Naive thymus-derived CD4-positive, alpha-beta T cell (primary cell): ENCODE measurements around the gene OAS1. TPM values are rescaled to one million over a fixed set of nuclear protein-coding genes. Genes with fewer than 3 reads are reported as not detected.
A peak's percentile ranks its signal among the peaks of the same experiment; 100 is the strongest.

Experiments used
- ATAC-seq: fragments of 150-1000 bp; cut with Tn5 transposase; 2 replicates; pipeline ENCODE4 v1.10.0; 2021; ENCODE audit warnings: mild to moderate bottlenecking, moderate library complexity
- CTCF ChIA-PET: fragments of 350-600 bp; sonication (Branson Sonifier 250); formaldehyde crosslinking; loops from one replicate; lab custom pipeline; 2021; ENCODE audit warnings: antibody characterized with exemption; lab: Charles Lee
- POLR2A ChIA-PET: fragments of 350-600 bp; sonication (Branson Sonifier 250); formaldehyde crosslinking; loops from one replicate; lab custom pipeline; 2021; ENCODE audit warnings: antibody characterized with exemption, inconsistent platforms; lab: Charles Lee
- DNase-seq, 9 donors: peaks; one replicate each; pipeline versions ENCODE4 v3.0.0 to v3.0.0-alpha.2; 2020 to 2022; ENCODE audit warnings: mixed read lengths in 1 of 9
- H3K27ac ChIP-seq: one replicate; pipeline ENCODE4 v1.7.0; 2013; ENCODE audit warnings: mild to moderate bottlenecking, low read depth, low read length, moderate library complexity
- H3K27me3 ChIP-seq, 2 donors: one replicate each; pipeline ENCODE4 v1.7.0; 2013; ENCODE audit warnings: low read length in 2 of 2, mild to moderate bottlenecking in 2 of 2, moderate library complexity in 2 of 2; ENCODE audit not compliant: control insufficient read depth in 2 of 2, insufficient read depth in 2 of 2
- H3K36me3 ChIP-seq, 3 experiments: 1 replicate in 2 of 3; 2 replicates in 1 of 3; pipeline ENCODE4 v1.7.0; 2013; ENCODE audit warnings: low read length in 3 of 3, mild to moderate bottlenecking in 3 of 3, moderate library complexity in 1 of 3; ENCODE audit not compliant: insufficient read depth in 3 of 3, control insufficient read depth in 2 of 3
- H3K4me1 ChIP-seq, 2 donors: one replicate each; pipeline ENCODE4 v1.7.0; 2013; ENCODE audit warnings: low read length in 2 of 2, mild to moderate bottlenecking in 2 of 2, moderate library complexity in 1 of 2; ENCODE audit not compliant: control insufficient read depth in 2 of 2, insufficient read depth in 2 of 2
- H3K4me3 ChIP-seq: 2 replicates; pipeline ENCODE4 v1.7.0; 2013; ENCODE audit warnings: mild to moderate bottlenecking, low read length
- H3K9me3 ChIP-seq, 3 experiments: 1 replicate in 2 of 3; 2 replicates in 1 of 3; pipeline ENCODE4 v1.7.0; 2013; ENCODE audit warnings: low read length in 3 of 3; ENCODE audit not compliant: control insufficient read depth in 2 of 3
- H3K27ac Mint-ChIP-seq, 9 donors: one replicate each; pipeline ENCODE4 v1.8.0; 2020 to 2022; ENCODE audit warnings: mixed read lengths in 9 of 9, mild to moderate bottlenecking in 8 of 9, moderate library complexity in 5 of 9, inconsistent platforms in 2 of 9
- H3K27me3 Mint-ChIP-seq, 5 donors: one replicate each; pipeline ENCODE4 v1.8.0; 2021 to 2022; ENCODE audit warnings: mixed read lengths in 5 of 5, mild to moderate bottlenecking in 1 of 5
- H3K36me3 Mint-ChIP-seq, 5 donors: one replicate each; pipeline ENCODE4 v1.8.0; 2020 to 2022; ENCODE audit warnings: mixed read lengths in 5 of 5, mild to moderate bottlenecking in 3 of 5, inconsistent platforms in 1 of 5
- H3K4me1 Mint-ChIP-seq, 7 donors: one replicate each; pipeline ENCODE4 v1.8.0; 2020 to 2022; ENCODE audit warnings: mixed read lengths in 7 of 7, mild to moderate bottlenecking in 3 of 7, inconsistent platforms in 1 of 7
- H3K4me3 Mint-ChIP-seq, 10 donors: one replicate each; pipeline ENCODE4 v1.8.0; 2020 to 2022; ENCODE audit warnings: mild to moderate bottlenecking in 10 of 10, mixed read lengths in 10 of 10, moderate library complexity in 6 of 10, inconsistent platforms in 2 of 10
- H3K9me3 Mint-ChIP-seq, 11 donors: one replicate each; pipeline ENCODE4 v1.8.0; 2020 to 2022; ENCODE audit warnings: mixed read lengths in 11 of 11, mild to moderate bottlenecking in 4 of 11, inconsistent platforms in 1 of 11, moderate library complexity in 1 of 11
- intact Hi-C, 2 donors: fragments of 100-400 bp; cut with micrococcal nuclease; formaldehyde crosslinking; loops; one replicate each; pipeline ENCODE4 v1.15.1; 2023
- polyA plus RNA-seq, 2 donors: library from polyadenylated mRNA; unstranded; fragments of 300-500 nt; fragmentation: Illumina TruSeq; gene quantifications; one replicate each; pipeline ENCODE4 v1.2.3, GENCODE V29; 2021
- total RNA-seq, 6 experiments: library from RNA in 5 of 6; stranded (reverse) in 5 of 6; gene quantifications; 1 replicate in 5 of 6; 2 replicates in 1 of 6; pipeline ENCODE4 v1.2.3 and lab custom pipeline; 2021 to 2026

Gene OAS1
- total and polyA plus RNA-seq, 7 experiments from 2014 or later: 5.1 to 169 (median 9.2) TPM

DNA sequence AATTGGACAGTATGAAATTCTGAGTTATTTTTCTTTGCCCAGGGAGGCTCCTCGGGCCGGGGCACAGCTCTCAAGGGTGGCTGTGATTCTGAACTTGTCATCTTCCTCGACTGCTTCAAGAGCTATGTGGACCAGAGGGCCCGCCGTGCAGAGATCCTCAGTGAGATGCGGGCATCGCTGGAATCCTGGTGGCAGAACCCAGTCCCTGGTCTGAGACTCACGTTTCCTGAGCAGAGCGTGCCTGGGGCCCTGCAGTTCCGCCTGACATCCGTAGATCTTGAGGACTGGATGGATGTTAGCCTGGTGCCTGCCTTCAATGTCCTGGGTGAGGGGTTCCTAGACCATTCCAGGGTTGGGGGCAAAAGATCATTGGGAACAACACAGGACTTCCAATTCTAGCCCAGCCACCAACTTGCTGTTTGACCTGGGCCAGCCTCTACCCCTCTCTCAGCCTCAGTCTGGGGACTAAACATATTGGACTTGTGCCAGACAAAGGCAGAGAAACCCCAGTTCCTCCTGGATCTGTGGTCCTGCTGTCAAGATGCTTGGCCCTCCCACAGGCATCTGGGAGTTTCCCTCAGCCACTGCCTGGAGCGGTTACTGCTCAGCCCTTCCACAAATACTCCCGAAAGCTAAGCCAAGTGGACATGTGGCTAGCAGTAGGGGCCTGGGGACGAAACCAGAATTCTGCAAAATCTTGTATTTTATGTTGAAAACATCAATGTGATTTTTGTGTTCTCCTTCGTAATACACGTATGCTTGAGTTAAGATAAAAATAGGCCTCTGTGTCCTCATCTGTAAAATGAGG is 35.0 kb downstream of the OAS1 start:
- CTCF ChIA-PET: interaction anchor here (0.7 kb wide), 1 partner anchor 9 kb away, joined by 3 read pairs; no protein-coding TSS in a partner anchor
- no peaks in the 10 kb centered on the region for H3K9me3 ChIP-seq
- no peaks in the 10 kb centered on the region for H3K27me3 ChIP-seq
- Mint-ChIP-seq H3K9me3 (no peaks in the 10 kb centered on the region), H3K4me1 (peaks cover 23 to 62% (median 30%) of the 10 kb centered on the region in 7 donors), H3K27ac (peak overlapping the region in 1 of 9 donors; percentile 26), H3K4me3 (peak overlapping the region in 3 of 10 donors; percentile 27 to 44 (median 29)), H3K36me3 (peaks cover 10 to 58% (median 25%) of the 10 kb centered on the region in 5 donors), H3K27me3 (no peaks in the 10 kb centered on the region)
- H3K27ac ChIP-seq: no peak overlapping the region
- peaks cover 0 to 27% (median 0%) of the 10 kb centered on the region in 3 experiments for H3K36me3 ChIP-seq
- POLR2A ChIA-PET: interaction anchor here (0.7 to 3.1 kb wide), 3 partner anchors 33 to 37 kb away, joined by 3 to 24 read pairs (median 4); partner anchors contain the start of genes OAS1 and OAS2
- H3K4me1 ChIP-seq: peaks cover 18 to 19% of the 10 kb centered on the region in 2 donors
- intact Hi-C loops: no loop called here
- no peak overlapping the region for H3K4me3 ChIP-seq
- DNase-seq (no peak), ATAC-seq (no peak)

- Mint-ChIP-seq H3K4me1 (peaks cover 22 to 60% (median 25%) of the 10 kb centered on the region in 7 donors), H3K4me3 (no peak overlapping the region), H3K9me3 (no peaks in the 10 kb centered on the region), H3K27ac (no peak overlapping the region), H3K36me3 (peaks cover 10 to 66% (median 33%) of the 10 kb centered on the region in 5 donors), H3K27me3 (no peaks in the 10 kb centered on the region)
- H3K27me3 ChIP-seq: no peaks in the 10 kb centered on the region
- H3K27ac ChIP-seq: no peak overlapping the region
- DNase-seq: no peak
- no peak overlapping the region for H3K4me3 ChIP-seq
- peaks cover 18 to 19% of the 10 kb centered on the region in 2 donors for H3K4me1 ChIP-seq
- H3K9me3 ChIP-seq: no peaks in the 10 kb centered on the region
- no peak for ATAC-seq
- POLR2A ChIA-PET: no interaction called here
- peaks cover 0 to 34% (median 0%) of the 10 kb centered on the region in 3 experiments for H3K36me3 ChIP-seq
- intact Hi-C loops: no loop called here
- CTCF ChIA-PET: interaction anchor here (0.5 to 0.9 kb wide), 2 partner anchors 37 to 50 kb away, joined by 3 to 4 read pairs; no protein-coding TSS in a partner anchor
Observed at GRCh38 chr12:112942572-112942971, 35.8 kb downstream of the OAS1 start.

- peaks cover 10 to 66% (median 38%) of the 10 kb centered on the region in 5 donors for H3K36me3 Mint-ChIP-seq
- peaks cover 0 to 50% (median 0%) of the 10 kb centered on the region in 3 experiments for H3K36me3 ChIP-seq
- no peaks in the 10 kb centered on the region for H3K27me3 Mint-ChIP-seq
- H3K9me3 ChIP-seq: no peaks in the 10 kb centered on the region
- no peaks in the 10 kb centered on the region for H3K9me3 Mint-ChIP-seq
- H3K4me3 ChIP-seq: no peak overlapping the region
- CTCF ChIA-PET: no interaction called here
- no peaks in the 10 kb centered on the region for H3K27me3 ChIP-seq
- H3K4me1 Mint-ChIP-seq: peaks cover 10 to 54% (median 14%) of the 10 kb centered on the region in 7 donors
- H3K4me3 Mint-ChIP-seq: no peak overlapping the region
- no peak overlapping the region for H3K27ac Mint-ChIP-seq
- intact Hi-C loops: no loop called here
- DNase-seq (no peak), ATAC-seq (no peak)
- H3K4me1 ChIP-seq: peaks cover 14% of the 10 kb centered on the region in 2 donors
- POLR2A ChIA-PET: no interaction called here
- no peak overlapping the region for H3K27ac ChIP-seq
Observed at GRCh38 chr12:112944024-112944690, 37.4 kb downstream of the OAS1 start.

DNA sequence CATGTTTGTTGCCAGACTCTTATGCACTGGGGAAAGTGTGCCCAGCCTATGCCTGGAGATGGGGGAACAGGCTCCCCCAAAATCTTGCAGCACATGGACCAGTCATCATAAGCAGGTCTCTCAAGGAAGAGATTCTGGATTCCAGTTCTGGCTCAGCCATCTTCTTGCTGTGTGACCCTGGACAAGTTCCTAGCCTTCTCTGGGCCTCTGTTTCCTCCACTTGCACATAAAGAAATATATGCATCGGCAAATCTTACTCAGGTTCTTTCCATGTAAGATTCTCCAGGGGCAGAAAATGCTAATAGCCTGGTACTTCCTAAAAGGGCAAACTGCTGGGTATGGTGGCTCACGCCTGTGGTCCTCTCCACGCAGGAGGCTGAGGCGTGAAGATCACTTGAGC is 38.8 kb downstream of the OAS1 start:
- H3K27me3 Mint-ChIP-seq: no peaks in the 10 kb centered on the region
- no peak overlapping the region for H3K27ac Mint-ChIP-seq
- POLR2A ChIA-PET: no interaction called here
- DNase-seq (no peak), ATAC-seq (no peak)
- H3K9me3 Mint-ChIP-seq: no peaks in the 10 kb centered on the region
- Histone ChIP-seq H3K4me3 (no peak overlapping the region), H3K4me1 (peaks cover under 1 to 2% of the 10 kb centered on the region in 2 donors), H3K27me3 (no peaks in the 10 kb centered on the region), H3K36me3 (peaks cover 0 to 54% (median 0%) of the 10 kb centered on the region in 3 experiments), H3K9me3 (no peaks in the 10 kb centered on the region), H3K27ac (no peak overlapping the region)
- H3K4me3 Mint-ChIP-seq: no peak overlapping the region
- CTCF ChIA-PET: no interaction called here
- H3K4me1 Mint-ChIP-seq: peaks cover 0 to 46% (median 1%) of the 10 kb centered on the region in 7 donors
- intact Hi-C loops: no loop called here
- H3K36me3 Mint-ChIP-seq: peaks cover 15 to 56% (median 52%) of the 10 kb centered on the region in 5 donors

GRCh38 chr12:112946236-112947000 is 39.7 kb downstream of the OAS1 start:
- no peaks in the 10 kb centered on the region for H3K27me3 ChIP-seq
- Mint-ChIP-seq H3K27ac (peak overlapping the region in 1 of 9 donors; percentile 23), H3K36me3 (peaks cover 15 to 61% (median 52%) of the 10 kb centered on the region in 5 donors), H3K27me3 (no peaks in the 10 kb centered on the region), H3K4me1 (peaks cover 0 to 38% (median 0%) of the 10 kb centered on the region in 7 donors), H3K9me3 (peaks cover 0 to 6% (median 0%) of the 10 kb centered on the region in 11 donors), H3K4me3 (no peak overlapping the region)
- ChIA-PET POLR2A (no interaction called here), CTCF (no interaction called here)
- ATAC-seq: no peak
- H3K27ac ChIP-seq: no peak overlapping the region
- DNase-seq: no peak
- H3K36me3 ChIP-seq: peaks cover 0 to 61% (median 0%) of the 10 kb centered on the region in 3 experiments
- H3K4me1 ChIP-seq: no peaks in the 10 kb centered on the region
- no peak overlapping the region for H3K4me3 ChIP-seq
- intact Hi-C loops: no loop called here
- H3K9me3 ChIP-seq: no peaks in the 10 kb centered on the region

- H3K4me3 ChIP-seq: no peak overlapping the region
- no peaks in the 10 kb centered on the region for H3K4me1 ChIP-seq
- Mint-ChIP-seq H3K36me3 (peaks cover 19 to 65% (median 52%) of the 10 kb centered on the region in 5 donors), H3K27ac (no peak overlapping the region), H3K4me3 (no peak overlapping the region), H3K4me1 (peaks cover 0 to 29% (median 0%) of the 10 kb centered on the region in 7 donors), H3K27me3 (no peaks in the 10 kb centered on the region), H3K9me3 (peaks cover 0 to 12% (median 2%) of the 10 kb centered on the region in 11 donors)
- POLR2A ChIA-PET: no interaction called here
- H3K9me3 ChIP-seq: no peaks in the 10 kb centered on the region
- H3K36me3 ChIP-seq: peaks cover 0 to 66% (median 0%) of the 10 kb centered on the region in 3 experiments
- CTCF ChIA-PET: no interaction called here
- H3K27me3 ChIP-seq: no peaks in the 10 kb centered on the region
- no peak for DNase-seq
- no peak overlapping the region for H3K27ac ChIP-seq
- ATAC-seq: no peak
- intact Hi-C loops: no loop called here
Observed at GRCh38 chr12:112947314-112947713, 40.6 kb downstream of the OAS1 start.
